ENCODE results near the gene ZDHHC1.

ZDHHC1 gene

DNA sequence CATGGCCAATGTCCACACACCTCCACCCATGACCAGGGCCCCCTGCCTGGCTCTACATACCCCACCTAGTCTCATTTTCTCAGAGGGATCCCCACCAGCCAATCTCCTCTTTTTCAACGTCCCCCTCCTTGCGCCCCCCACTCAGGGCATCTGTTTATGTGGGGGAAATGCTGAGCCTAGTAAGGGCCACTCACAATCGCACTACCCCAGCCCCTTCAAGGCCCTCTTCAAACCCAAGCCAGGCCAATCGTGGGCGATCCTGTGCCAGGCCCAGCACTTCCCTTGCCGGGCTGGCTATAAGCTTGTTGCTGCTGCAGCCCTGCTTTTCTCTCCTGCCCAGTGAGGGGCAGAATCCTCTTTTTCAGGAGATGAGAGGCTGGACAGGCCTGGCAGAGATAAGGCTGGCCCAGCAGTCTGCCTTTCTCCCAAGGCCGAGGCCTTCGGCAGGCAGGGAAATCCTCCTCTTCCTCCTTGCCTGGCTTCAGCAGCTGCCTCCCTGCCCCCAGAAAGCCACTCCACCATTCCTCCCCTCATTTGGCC, 30.8 kb upstream of the ZDHHC1 start:
- FAIRE-seq: no peak
- DNase-seq (ENCODE audit: insufficient read length, low spot score): no peak
- TF ChIP-seq, protein P1, sequence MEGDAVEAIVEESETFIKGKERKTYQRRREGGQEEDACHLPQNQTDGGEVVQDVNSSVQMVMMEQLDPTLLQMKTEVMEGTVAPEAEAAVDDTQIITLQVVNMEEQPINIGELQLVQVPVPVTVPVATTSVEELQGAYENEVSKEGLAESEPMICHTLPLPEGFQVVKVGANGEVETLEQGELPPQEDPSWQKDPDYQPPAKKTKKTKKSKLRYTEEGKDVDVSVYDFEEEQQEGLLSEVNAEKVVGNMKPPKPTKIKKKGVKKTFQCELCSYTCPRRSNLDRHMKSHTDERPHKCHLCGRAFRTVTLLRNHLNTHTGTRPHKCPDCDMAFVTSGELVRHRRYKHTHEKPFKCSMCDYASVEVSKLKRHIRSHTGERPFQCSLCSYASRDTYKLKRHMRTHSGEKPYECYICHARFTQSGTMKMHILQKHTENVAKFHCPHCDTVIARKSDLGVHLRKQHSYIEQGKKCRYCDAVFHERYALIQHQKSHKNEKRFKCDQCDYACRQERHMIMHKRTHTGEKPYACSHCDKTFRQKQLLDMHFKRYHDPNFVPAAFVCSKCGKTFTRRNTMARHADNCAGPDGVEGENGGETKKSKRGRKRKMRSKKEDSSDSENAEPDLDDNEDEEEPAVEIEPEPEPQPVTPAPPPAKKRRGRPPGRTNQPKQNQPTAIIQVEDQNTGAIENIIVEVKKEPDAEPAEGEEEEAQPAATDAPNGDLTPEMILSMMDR (IDR thresholded peaks at IDR 0.05; ENCODE audit: insufficient read depth, missing control alignments): no peak

DNA sequence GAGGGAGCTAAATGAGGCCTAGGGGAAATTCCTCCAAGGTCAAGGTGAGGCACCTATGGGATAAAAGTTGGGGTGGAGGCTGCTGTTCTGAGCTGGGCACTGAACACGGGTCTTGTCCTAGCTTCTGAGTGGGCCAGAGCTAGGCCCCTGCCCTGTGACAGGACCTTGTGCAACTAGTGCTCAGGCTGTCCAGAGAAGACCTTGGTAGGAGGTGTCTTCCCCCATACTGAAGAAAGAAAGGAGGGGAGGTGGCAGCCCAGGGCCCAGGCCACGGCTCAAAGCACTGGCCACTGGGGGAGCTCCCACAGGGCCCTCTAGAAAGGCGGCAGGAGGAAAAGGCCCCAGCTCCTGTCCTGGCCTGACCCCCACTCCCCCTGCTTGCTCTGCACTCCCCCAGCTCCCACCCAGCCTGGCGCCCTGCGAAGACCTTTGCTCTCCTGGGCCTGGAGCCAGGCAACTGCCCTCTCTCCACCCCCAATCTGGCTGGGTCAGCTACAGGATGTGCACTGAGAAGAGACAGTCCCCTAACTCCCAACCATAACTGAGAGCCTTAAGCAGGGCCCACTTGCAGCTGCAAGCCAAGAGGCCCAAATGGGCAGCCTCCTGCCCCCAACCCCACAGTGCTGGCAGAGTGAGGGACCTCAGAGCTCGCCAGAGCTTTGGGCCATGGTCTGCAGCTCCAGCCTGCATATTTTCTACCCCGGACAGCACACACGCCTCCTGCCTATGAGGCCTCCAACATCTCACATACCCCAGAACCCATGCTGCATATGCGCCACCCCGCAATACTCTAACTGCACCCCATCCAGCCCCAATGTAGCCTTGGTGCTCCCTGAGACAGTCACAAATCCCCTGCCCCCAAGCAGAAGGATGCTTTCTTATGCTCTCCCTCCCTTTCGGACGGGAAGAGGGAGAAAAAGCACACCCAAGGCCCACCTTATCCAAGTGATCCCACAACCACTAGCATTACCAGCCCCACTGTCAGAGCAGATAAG, 29.9 kb upstream of the ZDHHC1 start:
- no peak for DNase-seq (ENCODE audit: insufficient read length, low spot score)
- TF ChIP-seq, protein P1 (IDR thresholded peaks at IDR 0.05; ENCODE audit: insufficient read depth, missing control alignments): no peak
- FAIRE-seq: no peak

DNA sequence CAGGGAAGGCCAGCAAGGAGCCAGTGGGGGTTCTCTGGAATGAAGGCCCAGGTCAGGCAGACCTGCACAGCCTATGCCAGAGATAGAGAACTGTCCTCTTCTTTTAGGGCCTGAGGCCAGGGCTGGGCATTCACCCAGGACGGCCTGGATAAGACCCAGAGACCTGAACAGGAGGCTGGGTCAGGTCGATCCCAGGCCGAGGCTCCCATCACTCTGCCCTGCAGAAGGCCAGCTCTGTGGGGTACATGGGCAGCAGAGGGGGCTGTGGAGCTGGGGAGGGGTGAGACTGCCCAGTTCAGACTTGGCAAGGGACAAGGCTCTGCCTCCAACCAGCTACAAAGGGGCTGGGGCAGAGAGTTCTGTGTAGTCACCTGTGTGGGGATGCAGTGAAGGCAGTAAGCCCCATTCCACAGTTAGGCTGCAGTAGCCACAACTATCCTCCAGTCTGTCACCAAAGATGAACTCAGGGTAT, 29.2 kb upstream of the ZDHHC1 start:
- DNase-seq (ENCODE audit: insufficient read length, low spot score) (no peak), FAIRE-seq (no peak)
- TF ChIP-seq, protein P1 (IDR thresholded peaks at IDR 0.05; ENCODE audit: insufficient read depth, missing control alignments): no peak

DNA sequence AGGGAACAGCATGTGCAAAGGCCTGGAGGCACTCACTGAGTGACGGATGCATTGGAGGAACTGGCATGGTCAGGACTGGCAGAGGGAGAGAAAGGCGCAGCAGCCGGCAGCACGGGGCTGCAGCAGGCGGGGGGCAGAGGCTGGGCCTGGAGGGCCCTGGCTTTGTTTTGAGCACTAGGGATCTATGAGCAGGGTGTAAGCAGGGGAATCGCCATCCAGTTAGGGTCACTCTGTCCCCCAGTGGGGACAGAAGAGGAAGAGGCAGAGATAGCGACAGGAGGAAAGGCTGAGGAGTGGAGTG, 28.8 kb upstream of the ZDHHC1 start:
- DNase-seq (ENCODE audit: insufficient read length, low spot score) (no peak), FAIRE-seq (no peak)
- TF ChIP-seq, protein P1 (IDR thresholded peaks at IDR 0.05; ENCODE audit: insufficient read depth, missing control alignments): no peak

DNA sequence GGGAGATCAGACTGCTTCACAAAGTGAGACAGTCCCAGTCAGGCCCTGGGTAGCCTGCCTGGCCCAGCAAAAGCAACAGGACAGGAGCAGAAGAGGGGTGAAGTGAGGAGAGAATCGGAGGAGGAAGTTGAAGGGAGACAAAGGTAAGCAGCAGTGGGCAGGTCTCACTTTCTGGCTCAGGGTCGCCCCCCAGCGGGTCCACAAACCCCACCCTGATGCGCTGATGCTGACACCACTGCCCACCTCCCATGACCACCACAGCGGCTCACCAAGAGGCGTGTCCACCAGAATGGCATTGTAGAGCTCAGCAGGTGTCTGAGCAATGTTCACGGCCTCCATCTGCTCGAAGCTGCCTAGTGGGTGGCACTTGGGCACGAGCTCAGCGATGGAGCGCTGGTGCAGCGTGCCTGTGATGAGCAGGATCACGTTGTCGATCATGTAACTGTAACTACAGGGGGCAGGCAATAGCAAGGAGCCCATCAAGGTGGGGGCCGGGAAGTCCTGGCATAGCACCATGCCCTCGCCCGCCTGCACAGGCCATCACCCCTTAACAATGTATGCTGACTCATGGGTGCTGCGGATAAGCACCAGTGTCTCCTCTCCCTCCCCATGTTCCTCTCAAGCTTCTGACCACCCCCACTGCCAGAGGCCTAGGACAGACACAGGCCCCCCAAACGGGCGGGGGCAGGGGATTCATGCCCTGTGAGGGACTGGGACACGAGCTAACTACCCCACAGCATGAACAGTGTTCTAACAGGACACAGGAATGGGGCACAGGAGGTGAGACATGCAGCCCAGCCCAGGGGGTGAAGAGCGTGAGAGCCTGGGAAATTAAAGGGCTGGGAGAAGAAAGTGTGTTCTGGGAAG, 28.2 kb upstream of the ZDHHC1 start:
- TF ChIP-seq, protein P1 (IDR thresholded peaks at IDR 0.05; ENCODE audit: insufficient read depth, missing control alignments): no peak
- no peak for DNase-seq (ENCODE audit: insufficient read length, low spot score)
- FAIRE-seq: no peak

DNA sequence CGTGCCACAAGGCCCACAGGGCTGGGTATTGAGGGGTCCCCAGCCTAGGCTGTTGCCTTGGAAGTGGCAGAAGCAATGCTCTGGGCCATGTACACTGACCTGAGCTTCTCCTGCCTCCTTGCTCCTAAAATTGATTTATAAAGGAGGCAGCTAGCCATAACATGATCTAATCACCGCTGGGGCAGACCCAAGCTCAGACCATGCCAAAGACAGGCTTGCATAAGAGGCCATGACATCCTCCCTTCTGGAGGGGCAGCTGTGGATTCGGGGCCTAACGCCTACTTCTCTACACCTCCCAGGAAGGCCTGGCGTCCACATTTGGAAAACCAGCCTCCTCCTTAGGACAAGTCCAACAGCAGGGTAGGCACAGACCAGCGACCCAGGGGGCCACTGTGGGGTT, 27.0 kb upstream of the ZDHHC1 start:
- DNase-seq (ENCODE audit: insufficient read length, low spot score) (no peak), FAIRE-seq (no peak)

More for the DNA sequence above, 27.0 kb upstream of the ZDHHC1 start:
- TF ChIP-seq, protein P1 (IDR thresholded peaks at IDR 0.05; ENCODE audit: insufficient read depth, missing control alignments): no peak
